ENCODE data around the gene CYB5R2.

- TF ChIP-seq, protein P1, sequence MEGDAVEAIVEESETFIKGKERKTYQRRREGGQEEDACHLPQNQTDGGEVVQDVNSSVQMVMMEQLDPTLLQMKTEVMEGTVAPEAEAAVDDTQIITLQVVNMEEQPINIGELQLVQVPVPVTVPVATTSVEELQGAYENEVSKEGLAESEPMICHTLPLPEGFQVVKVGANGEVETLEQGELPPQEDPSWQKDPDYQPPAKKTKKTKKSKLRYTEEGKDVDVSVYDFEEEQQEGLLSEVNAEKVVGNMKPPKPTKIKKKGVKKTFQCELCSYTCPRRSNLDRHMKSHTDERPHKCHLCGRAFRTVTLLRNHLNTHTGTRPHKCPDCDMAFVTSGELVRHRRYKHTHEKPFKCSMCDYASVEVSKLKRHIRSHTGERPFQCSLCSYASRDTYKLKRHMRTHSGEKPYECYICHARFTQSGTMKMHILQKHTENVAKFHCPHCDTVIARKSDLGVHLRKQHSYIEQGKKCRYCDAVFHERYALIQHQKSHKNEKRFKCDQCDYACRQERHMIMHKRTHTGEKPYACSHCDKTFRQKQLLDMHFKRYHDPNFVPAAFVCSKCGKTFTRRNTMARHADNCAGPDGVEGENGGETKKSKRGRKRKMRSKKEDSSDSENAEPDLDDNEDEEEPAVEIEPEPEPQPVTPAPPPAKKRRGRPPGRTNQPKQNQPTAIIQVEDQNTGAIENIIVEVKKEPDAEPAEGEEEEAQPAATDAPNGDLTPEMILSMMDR (conservative IDR thresholded peaks at IDR 0.05; ENCODE audit: low read length) = no peak
- no peak for TF ChIP-seq EZH2phosphoT487 (IDR thresholded peaks at IDR 0.05; ENCODE audit: borderline replicate concordance)
These were observed 52.2 kb downstream of the CYB5R2 start for GRCh38 chr11:7621090-7621489.

Data from Loucy (cell line).